Inferior parietal cortex (tissue), 1 donor: ENCODE results near the gene TM4SF18.
"Not testable (repeated sequence)": the region's sequence is repeated elsewhere in the genome, so short reads cannot be mapped to it uniquely, and the experiment has no call there.

Experiments
- DNase-seq: peaks from one replicate; pipeline ENCODE4 v3.0.0-alpha.2; 2016; ENCODE audit errors: extremely low spot score

Gene TM4SF18

DNA sequence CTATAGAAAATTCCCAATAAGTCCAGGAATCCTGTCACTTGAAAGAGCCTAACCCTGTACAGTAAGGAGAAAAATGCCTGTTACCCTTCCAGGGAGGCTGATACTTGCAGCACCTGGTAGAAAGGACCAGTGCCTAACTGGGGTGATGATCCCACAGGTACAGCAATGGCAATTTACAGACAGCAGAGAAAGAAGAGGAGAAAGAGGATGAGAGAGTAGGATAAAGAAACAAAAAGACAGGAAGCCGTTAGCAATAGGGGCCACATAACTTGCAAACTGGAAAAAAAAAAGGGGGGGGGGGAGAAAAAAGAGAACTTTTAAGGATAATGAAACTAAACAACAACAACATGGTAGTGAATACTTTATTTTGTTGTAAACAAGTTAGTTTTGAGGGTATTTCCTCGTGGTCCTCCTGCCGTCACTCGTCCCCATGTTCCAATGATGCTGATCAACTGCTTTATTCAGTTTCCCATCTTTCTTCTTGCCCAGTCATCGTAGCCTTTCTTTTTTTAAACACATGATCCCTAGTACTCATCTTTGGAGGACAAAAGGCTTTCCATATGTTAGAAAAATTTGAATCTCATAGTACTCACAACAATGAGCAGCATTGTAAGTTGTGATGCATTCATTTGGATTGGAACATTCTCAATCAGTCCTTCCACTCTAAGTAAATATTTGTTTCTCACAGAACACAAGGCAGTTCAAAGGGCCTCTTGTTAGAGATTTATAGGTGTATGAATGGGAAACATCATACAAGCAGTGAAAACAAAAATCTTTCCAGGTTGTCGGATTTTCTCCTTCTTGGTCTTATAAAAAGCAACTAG, 35.5 kb upstream of the TM4SF18 start:
- peak; percentile 15 for DNase-seq

DNA sequence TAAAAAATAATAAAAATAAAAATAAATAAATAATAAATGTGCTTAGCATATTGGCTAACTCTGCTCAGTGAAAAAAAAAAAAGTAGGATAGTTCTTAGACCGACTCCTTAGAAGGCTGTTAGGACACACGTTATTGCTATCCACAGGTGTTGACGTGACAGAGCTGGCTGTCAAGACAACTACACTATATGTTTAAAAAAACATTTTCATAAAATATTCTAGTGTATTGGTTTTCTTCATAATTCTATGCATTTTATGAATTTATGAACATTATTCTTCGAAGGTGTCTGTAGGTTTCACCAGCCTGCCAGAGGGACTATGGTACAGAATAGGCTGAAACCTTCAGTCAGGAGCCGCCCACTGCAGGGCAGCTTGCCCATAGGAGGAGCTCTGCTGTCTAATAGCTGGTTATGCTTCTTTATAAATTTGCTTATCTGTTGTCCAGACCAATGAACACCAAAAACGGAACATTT, 34.8 kb upstream of the TM4SF18 start:
- DNase-seq = no peak

DNA sequence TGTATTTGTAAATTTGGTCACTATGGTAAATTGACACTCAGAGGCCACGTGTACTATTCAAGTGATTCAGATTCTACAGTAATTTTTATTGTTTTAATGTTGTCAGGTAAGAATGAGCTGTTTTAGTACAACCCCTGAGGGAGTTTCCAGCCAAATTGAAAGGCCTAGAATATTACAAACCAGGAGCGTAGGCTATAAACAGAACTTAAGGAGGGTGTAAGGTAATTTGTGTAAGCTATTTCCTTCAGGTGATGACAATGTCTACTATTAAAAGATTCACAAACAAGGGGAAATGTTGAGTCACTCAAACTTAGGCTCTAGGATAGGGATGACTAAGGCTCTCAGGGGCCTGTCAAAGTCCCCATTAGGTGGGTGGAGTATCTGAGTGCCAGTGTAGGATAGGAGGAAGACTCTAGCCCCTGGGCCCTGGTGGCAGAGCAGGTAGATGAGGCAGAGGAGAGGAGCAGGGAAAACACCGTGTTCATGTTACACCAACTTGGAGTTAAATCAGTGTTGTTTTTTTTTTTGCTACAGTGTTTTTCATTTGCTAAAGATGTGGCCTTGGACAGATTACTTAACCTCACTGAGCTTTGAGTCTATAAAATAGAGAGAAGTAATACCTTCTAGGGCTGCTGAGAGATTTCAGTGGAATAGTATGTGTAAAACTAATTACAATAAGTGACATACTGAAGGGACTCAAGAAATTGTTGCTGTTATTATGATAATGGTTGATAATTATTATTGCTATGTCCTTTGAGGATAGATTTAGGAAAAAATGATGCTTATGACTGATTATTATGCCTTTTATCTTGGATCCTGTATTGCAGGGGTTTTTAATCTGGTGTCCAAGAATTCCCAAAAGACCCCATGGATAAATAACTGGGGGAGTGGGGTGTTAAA, 33.8 kb upstream of the TM4SF18 start:
- DNase-seq = no peak

DNA sequence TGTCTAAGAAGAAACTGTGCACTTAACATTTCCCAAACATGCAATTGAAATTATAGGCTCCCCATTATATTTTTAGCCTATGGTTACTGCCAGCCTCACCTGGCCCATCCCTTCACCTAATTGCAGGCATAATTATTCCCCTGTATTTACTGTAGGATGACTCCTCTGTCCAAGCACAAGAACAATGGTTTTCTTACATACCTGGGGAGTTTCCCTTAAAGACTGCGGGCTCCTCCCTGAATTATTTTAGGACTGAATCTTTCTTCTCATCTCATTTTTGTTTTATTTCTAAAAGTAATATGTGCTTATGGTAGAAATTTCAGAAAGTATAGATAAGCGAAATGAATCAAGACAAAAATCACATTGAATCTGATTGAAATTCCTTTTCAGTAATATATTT, 32.6 kb upstream of the TM4SF18 start:
- no peak for DNase-seq

DNA sequence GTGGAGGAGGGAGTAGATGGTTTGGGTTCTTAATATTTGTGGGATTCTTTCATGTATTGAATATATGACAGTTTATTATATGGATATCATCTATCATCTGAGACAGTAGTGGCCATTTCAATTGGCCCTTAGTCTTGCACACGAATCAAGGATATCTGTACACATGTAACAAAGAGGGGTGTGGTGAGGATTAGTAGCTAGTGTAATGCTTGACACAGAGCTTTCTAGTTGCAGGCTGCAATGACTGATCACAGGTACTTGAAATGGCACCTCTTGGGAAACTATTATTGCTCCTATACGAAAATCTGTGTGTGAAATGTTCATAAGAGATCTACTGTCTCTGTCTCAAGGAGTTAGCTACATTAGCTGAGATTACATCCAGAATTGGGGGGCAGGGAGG, 31.2 kb upstream of the TM4SF18 start:
- DNase-seq = no peak

DNA sequence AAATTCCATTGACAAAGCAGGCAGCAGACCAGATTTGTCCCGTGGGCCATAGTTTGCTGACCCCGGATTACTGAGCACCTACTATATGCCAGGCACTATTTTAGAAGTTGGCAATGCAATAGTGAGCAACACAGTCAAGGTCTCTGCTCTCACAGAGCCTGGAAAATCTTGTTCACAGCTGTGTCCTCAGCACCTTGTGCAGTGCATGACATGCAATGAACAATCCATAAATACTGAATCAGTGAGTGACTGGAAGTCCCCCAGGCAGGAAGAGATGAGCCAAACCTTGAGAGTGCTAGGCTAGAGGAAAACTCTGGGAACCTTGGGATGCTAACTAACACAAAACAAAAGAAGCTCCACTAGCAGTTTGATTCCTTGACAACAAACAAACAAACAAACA, 29.6 kb upstream of the TM4SF18 start:
- no peak for DNase-seq

DNA sequence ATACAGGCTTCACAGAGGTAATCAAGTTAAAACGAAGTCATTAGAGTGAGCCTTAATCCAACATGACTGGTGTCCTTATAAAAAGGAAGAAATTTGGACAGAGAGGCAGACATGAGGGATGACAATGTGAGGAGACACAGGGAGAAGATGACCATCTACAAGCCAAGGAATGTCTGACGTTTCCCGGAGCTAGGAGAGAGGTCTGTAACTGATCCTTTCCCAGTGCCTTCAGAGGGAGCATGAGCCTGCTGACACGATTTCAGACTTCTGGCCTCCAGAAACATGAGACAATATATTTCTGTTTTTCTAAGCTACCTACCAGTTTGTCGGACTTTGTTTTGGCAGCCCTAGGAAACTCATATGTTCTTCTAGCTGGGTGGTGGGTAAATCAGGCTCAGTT, 28.9 kb upstream of the TM4SF18 start:
- no peak for DNase-seq

DNA sequence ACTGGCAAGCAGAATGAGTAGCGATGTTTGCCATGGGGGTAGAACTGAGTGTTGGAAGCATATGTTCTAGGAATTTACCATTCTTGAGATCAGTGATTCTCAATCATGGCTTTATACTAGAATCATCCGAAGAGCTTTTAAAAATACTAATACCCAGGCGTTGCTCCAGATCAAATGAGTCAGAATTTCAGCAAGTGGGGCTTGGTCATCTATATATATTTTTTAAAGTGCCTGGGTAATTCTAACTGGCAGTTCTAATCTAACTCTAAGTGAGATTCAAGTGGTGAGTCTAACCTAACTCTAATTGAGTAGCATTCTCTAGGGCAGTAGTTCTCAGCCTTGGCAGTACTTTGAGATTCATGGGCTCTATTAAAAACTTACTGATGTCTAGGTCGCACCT, 23.2 kb upstream of the TM4SF18 start:
- no peak for DNase-seq

DNA sequence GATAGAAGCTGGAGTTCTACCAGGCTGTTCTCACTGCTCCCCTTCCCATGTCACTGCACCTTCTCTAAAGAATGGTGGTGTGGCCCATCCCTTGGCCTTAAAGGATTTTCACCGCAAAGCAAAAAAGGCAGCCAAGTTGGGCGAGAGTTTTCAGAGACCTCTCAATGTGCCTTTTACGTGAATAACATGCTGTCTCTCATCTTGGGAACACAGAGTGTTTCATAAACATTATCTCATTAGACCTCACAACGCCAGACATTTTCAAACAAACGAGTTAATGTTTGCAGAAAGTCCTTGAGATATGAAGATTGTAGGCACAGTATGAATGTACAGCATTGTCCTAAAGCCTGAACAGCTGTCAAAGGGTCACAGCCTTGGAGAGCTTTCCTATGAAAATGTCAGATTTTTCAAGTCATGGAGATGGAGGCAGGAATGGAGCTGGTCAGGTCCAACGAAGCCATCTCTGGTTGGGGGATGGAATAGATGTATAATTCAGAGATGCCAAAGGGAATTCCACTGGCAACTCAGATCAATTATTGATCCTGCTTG, 22.7 kb upstream of the TM4SF18 start:
- no peak for DNase-seq

DNA sequence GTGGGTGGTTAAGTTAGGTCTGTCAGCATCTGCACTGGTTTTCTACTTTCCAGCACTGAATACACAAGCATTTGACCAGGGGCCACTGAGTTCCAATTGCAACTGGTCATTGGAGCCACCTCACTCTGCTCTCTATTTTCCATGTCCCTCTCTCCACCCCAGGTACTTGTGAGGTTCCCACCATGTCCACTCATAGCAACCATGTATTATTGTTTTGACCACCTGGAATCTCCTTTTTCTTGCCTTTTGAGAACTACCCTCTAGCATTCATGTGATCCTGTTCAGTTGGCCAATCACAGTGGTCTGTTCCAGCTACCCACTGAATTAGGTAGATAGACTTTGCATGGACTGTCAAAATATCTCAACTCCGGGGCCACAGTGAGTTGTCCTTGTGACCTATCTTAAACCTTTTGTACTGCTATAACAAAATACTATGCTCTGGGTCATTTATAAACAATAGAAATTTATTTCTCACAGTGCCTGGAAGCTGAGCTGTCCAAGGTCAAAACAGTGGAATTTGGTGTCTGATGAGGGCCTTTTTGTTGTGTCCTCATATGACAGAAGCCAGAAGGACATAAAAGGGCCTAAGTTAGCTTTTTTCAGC, 20.2 kb upstream of the TM4SF18 start:
- DNase-seq = no peak

DNA sequence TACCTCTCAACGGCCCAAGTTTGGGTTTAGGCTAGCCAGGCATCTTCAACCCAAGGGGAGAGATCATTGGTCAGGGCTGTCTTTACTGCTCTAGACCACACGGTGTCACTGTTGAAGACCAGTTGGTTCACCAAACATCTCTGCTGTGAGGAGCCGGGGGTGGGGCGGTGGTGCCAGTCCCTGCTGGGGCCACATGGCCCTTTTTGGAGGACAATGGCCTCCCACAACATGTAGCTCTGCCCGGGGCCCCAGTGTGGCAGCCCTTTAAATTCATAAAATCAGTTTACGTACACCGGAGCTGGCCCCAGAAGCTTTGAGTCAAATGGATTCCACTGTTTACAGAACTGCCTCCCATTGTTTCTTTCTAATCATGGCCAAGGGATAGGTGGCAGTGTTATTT, 19.1 kb upstream of the TM4SF18 start:
- DNase-seq = peak; percentile 31

DNA sequence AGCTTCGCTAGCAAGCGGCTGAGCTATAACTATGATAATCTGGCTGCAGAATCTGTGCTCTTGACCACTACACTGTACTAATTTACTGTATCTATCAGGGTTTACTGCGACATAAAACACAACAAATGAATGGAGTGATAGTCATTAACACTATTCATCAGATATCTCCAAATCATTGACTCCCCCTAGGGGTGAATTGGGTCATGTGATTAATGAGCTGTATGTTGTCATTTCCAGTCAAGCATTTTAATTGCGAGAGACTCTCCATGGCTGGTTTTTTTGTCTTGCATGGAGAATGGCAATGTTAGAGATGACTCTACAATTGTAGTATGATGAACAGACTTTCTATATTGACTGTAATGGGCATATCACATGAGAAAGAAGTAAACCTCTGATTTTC, 10.5 kb upstream of the TM4SF18 start:
- no peak for DNase-seq

DNA sequence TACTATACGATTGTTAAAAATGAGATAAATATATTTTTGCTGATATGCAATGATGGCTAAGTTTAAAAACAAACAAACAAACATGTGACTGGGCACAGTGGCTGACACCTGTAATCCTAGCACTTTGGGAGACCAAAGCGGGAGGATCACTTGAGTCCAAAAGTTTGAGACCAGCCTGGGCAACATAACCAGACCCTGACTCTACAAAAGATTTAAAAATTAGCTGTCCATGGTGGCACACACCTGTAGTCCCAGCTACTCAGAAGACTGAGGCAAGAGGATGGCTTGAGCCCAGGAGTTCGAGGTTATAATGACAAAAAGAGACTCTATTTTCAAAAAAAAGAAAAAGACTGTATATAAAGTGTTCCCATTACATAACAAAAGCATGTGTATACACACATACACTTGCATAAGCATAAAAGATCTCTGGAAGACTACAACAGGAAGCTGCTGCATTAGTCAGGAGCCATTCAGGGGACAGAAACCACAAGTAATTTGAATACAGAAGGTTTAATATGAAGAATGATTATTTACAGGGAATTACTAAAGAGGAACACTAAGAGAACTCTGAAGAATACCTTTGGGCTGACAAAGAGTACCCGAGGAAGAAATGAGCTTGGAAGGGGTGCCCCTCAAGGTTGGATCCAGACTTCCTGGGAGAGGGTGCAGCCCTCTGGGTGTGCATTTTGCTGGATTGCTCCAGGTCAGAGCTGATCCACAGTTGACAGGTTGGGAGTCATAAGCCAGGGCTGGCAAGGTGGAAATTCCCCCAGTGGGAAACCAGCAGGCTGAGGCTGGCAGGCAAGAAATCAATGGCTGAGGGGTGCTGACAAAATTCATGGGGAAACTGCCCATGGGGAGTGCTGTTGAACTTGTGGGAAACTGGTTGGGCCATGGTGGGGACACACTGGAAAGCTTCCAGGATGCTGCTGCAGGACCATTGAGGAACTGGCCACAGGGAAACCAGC, 9.3 kb upstream of the TM4SF18 start:
- DNase-seq = no peak

DNA sequence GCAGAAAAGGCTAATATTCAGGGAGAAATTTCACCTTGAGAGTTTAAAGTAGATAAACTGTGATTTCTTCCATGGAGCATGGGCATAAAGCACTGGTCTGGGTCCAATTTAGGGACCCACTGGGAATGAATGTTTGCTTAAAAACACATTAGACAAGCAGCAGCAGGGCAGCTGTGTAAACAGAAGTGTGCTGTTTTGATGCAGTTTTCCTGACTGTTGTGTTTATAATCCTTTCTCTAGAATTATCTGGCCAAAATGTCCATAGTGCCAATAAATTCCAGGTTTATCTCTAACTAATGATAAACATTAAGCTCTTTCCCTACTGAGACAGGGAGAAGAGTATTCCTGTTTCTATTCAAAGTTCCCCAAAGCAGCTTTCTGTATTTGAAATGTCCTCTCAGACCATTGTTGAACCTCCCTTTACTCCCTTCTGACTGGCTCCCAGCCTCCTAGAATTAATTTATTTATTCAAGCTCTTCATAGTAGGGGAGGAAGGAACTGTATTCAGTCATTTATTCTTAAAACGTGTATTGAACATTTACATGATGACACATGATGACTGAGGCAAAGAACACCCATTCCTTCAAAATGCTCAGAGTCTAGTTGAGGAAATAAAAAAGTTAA, 7.0 kb upstream of the TM4SF18 start:
- no peak for DNase-seq

DNA sequence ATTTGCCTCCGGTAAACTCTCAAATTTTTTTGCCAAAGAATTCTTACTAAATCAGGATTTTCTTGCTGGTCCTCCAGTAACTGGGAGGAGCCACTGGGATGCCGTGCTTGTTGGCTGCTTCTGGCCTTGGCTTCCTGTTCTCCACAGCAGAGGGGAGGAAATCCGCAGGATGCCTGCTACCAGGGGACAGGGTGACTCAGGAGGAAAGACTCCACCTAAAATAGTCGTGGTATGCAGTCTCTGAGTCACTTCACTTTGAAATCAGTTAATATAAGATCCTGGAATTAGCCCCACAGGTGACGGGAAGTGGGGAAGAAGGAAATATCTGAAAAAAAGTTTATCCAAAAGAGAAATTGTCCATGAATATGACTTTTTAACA, 6.5 kb upstream of the TM4SF18 start:
- no peak for DNase-seq

DNA sequence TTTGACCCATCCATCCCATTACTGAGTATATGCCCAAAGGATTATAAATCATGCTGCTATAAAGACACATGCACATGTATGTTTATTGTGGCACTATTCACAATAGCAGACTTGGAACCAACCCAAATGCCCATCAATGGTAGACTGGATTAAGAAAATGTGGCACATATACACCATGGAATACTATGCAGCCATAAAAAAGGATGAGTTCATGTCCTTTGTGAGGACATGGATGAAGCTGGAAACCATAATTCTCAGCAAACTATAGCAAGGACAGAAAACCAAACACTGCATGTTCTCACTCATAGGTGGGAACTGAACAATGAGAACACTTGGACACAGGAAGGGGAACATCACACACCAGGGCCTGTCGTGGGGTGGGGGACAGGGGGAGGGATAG, 4.0 kb upstream of the TM4SF18 start:
- not testable (repeated sequence) for DNase-seq

DNA sequence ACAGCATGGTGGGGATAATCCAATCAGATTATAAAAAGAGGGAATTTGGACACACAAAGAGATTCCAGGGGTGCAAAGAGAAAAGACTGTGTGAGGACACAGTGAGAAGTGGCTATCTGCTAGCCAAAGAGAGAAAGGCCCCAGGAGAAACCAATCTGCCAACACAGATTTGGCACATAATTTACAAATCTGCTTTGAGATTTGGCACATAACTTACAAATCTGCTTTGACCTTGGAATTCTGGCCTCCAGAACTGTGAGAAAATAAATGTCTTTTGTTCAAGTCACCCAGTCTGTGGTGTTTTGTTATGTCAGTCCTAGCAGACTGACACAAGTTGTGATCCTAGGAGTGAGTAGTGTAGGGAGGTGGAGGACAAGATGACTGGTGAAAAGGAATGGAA, 3.5 kb upstream of the TM4SF18 start:
- DNase-seq = no peak

DNA sequence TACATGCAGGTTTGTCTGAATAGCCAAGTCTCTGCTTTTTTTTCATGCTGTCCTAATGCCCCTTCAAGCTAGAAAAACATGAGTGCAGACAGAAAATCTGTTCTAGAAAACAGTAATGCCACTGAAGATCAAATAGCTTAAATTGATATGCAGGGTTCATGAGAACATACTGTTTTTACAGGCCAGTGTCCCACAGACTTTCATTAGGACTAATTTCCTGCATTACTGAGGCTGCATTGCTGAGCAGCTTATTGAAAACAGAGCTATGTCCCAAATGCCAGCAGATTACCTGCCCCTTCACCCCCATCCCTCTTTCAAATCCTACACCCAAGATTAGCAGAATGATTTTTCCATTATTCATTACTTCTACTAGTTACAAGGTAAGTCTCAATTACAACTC, 665 bp downstream of the TM4SF18 start:
- DNase-seq = no peak

DNA sequence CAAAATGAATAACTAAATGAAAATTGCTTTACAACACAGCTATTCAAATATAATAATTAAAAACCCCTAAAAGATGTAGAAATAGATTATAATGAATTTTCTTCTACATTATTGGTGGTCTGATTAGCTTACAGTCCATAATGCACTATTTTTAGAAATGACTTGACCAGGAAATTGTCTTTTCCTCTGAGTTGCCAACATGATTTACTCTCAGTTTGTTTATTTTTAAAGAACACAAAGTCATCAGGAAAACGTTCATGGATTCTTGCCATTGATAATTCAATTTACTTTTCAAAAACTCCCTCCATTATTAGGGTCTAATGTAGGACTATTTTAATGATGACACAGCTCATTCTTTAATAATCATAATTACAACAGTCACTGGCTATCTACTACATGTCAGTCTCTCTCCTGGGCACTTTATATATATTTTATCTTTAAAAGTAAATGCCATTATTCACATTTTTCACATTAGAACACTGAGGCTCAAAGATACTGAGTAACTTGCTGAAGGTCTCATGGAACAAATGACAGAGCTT, 1.1 kb downstream of the TM4SF18 start:
- DNase-seq = no peak

DNA sequence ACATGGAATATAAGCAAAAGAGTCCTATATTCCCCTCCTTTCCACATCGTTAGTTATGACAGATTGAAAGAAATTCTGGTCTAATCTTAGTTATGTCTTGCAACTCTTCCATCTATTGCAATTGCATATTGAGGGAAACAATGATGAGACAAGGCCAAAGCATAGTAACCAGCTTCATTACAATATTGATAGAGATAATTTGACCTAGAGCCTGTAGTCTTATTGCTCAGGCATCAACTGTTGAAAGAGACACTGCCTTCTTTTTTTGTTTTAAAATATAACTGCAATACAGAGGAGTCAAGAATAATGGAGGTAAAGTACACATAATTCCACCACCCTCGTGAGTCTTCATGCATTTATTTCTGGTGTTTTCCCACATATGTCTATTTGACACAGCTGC, 2.0 kb downstream of the TM4SF18 start:
- no peak for DNase-seq
